ENCODE data around the gene PRRG3. TPM values are rescaled to one million over a fixed set of nuclear protein-coding genes. Genes with fewer than 3 reads are reported as not detected.

PRRG3 gene
- total and polyA plus RNA-seq, 9 of the 15 experiments (the other 6 are each of a cell fraction or from before 2014, with no cell fraction given), result not detected

DNA sequence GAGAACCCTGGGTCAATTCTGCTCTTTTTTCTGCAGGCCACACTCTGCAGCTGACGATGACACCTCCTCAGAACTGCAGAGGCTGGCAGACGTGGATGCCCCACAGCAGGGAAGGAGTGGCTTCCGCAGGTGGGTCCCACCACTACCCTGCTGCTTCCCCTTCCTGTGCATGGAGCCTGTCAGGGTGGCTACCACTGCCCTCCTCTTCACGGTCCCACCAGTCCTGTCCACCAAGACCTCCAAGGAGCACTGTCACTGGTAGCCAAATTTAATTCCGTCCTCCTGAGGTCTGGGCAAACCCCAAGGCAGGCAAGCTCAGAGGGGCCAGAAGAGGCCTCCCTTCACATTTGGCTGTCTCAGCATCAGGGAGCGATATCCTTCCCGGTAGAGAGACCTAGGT is 43.5 kb downstream of the PRRG3 start:
- DNase-seq (ENCODE audit: extremely low read depth in 1 of 4, low spot score in 3 of 4), result no peak
- Histone ChIP-seq H3K27ac (ENCODE audit: extremely low read depth, low read depth, low read length) (no peak overlapping the region), H3K9me1 (ENCODE audit: control insufficient read depth, insufficient read depth, low read length) (no peaks in the 10 kb centered on the region), H3K4me1 (replicated peaks in 1 of 2; ENCODE audit: control insufficient read depth in 2 of 2, insufficient read depth in 2 of 2, low read length in 2 of 2) (no peaks in the 10 kb centered on the region), H3K9ac (ENCODE audit: insufficient read depth in 1 of 2, low read depth in 2 of 2, low read length in 2 of 2) (no peak overlapping the region), H3K4me2 (ENCODE audit: insufficient read depth, low read length) (no peak overlapping the region), H4K20me1 (replicated peaks; ENCODE audit: control insufficient read depth, insufficient read depth, low read length) (no peaks in the 10 kb centered on the region), H3K27me3 (ENCODE audit: control insufficient read depth in 2 of 2, insufficient read depth in 2 of 2, low read length in 2 of 2) (peaks cover under 1 to 46% of the 10 kb centered on the region in 2 experiments; a peak in 4 of 5 replicates), H3K36me3 (ENCODE audit: control insufficient read depth, insufficient read depth, low read length) (no peaks in the 10 kb centered on the region), H3K9me3 (replicated peaks; ENCODE audit: control insufficient read depth, insufficient read depth, low read depth, low read length) (no peaks in the 10 kb centered on the region), H3K79me2 (ENCODE audit: control insufficient read depth, insufficient read depth, low read length) (no peaks in the 10 kb centered on the region), H3K4me3 (no peak overlapping the region), H2AFZ (ENCODE audit: low read depth, low read length) (no peak overlapping the region)
- ATAC-seq, result no peak
- in situ Hi-C loops (cut with MboI), result no loop called here
- FAIRE-seq, result no peak
- WGBS (ENCODE audit: insufficient coverage, low coverage, missing lambda C conversion rate), result 0% methylated on average over 7 of the region's 7 CpGs
- BruUV-seq (replicated peaks), result no TSS peak
- CTCF ChIA-PET (ENCODE audit: low intra/inter-chr PET ratio), result no interaction called here
- intact Hi-C loops (cut with micrococcal nuclease), result no loop called here
- POLR2A ChIA-PET, result no interaction called here
- TF ChIP-seq HLTF (IDR thresholded peaks at IDR 0.05) (no peak), ATF1 (CRISPR knock-in tag; IDR thresholded peaks at IDR 0.05) (no peak), ATF1 (tag; IDR thresholded peaks at IDR 0.05) (no peak), MAX (CRISPR knock-in tag; IDR thresholded peaks at IDR 0.05) (no peak), LARP7 (IDR thresholded peaks at IDR 0.05) (no peak), CREBBP (IDR thresholded peaks at IDR 0.05; ENCODE audit: low read depth, low read length) (no peak), SMARCC2 (IDR thresholded peaks at IDR 0.05; ENCODE audit: low read depth) (no peak), XRCC3 (IDR thresholded peaks at IDR 0.05) (no peak), CSDE1 (IDR thresholded peaks at IDR 0.05) (no peak), POLR3G (IDR thresholded peaks at IDR 0.05; ENCODE audit: extremely low read depth, insufficient read length, insufficient replicate concordance) (no peak), MECOM (CRISPR knock-in tag; IDR thresholded peaks at IDR 0.05) (no peak), CHAMP1 (IDR thresholded peaks at IDR 0.05) (no peak), SIN3A (IDR thresholded peaks at IDR 0.05; ENCODE audit: borderline replicate concordance in 2 of 2, control insufficient read depth in 1 of 2, low read depth in 2 of 2, low read length in 2 of 2) (no peak), KHSRP (IDR thresholded peaks at IDR 0.05) (no peak)
- TF ChIP-seq, protein P1, sequence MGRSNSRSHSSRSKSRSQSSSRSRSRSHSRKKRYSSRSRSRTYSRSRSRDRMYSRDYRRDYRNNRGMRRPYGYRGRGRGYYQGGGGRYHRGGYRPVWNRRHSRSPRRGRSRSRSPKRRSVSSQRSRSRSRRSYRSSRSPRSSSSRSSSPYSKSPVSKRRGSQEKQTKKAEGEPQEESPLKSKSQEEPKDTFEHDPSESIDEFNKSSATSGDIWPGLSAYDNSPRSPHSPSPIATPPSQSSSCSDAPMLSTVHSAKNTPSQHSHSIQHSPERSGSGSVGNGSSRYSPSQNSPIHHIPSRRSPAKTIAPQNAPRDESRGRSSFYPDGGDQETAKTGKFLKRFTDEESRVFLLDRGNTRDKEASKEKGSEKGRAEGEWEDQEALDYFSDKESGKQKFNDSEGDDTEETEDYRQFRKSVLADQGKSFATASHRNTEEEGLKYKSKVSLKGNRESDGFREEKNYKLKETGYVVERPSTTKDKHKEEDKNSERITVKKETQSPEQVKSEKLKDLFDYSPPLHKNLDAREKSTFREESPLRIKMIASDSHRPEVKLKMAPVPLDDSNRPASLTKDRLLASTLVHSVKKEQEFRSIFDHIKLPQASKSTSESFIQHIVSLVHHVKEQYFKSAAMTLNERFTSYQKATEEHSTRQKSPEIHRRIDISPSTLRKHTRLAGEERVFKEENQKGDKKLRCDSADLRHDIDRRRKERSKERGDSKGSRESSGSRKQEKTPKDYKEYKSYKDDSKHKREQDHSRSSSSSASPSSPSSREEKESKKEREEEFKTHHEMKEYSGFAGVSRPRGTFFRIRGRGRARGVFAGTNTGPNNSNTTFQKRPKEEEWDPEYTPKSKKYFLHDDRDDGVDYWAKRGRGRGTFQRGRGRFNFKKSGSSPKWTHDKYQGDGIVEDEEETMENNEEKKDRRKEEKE (IDR thresholded peaks at IDR 0.05; ENCODE audit: borderline replicate concordance in 1 of 2, control insufficient read depth in 1 of 2, low read depth in 2 of 2, low read length in 1 of 2), result no peak
- TF ChIP-seq, protein P2, sequence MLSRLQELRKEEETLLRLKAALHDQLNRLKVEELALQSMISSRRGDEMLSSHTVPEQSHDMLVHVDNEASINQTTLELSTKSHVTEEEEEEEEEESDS (CRISPR knock-in tag; IDR thresholded peaks at IDR 0.05), result no peak
- TF ChIP-seq, protein P3, sequence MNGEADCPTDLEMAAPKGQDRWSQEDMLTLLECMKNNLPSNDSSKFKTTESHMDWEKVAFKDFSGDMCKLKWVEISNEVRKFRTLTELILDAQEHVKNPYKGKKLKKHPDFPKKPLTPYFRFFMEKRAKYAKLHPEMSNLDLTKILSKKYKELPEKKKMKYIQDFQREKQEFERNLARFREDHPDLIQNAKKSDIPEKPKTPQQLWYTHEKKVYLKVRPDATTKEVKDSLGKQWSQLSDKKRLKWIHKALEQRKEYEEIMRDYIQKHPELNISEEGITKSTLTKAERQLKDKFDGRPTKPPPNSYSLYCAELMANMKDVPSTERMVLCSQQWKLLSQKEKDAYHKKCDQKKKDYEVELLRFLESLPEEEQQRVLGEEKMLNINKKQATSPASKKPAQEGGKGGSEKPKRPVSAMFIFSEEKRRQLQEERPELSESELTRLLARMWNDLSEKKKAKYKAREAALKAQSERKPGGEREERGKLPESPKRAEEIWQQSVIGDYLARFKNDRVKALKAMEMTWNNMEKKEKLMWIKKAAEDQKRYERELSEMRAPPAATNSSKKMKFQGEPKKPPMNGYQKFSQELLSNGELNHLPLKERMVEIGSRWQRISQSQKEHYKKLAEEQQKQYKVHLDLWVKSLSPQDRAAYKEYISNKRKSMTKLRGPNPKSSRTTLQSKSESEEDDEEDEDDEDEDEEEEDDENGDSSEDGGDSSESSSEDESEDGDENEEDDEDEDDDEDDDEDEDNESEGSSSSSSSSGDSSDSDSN (IDR thresholded peaks at IDR 0.05; ENCODE audit: borderline replicate concordance in 1 of 2, low read depth in 2 of 2, low read length in 2 of 2), result no peak

All from K562 (cell line).